ENCODE measurements around the gene SYNPR.

SYNPR gene

GRCh38 chr3:63593779-63594178 lies 315.7 kb downstream of the SYNPR start:
- H3K4me1 Mint-ChIP-seq (ENCODE audit: low read depth): no peaks in the 10 kb centered on the region
- no peak overlapping the region for H3K4me3 Mint-ChIP-seq
- H3K36me3 Mint-ChIP-seq (ENCODE audit: low read depth): no peaks in the 10 kb centered on the region
- H3K9me3 Mint-ChIP-seq: no peaks in the 10 kb centered on the region
- DNase-seq: no peak
- H3K27ac Mint-ChIP-seq: no peak overlapping the region
- H3K27me3 Mint-ChIP-seq: no peaks in the 10 kb centered on the region

GRCh38 chr3:63595221-63595620 lies 317.1 kb downstream of the SYNPR start:
- no peaks in the 10 kb centered on the region for H3K4me1 Mint-ChIP-seq (ENCODE audit: low read depth)
- H3K9me3 Mint-ChIP-seq: no peaks in the 10 kb centered on the region
- no peak overlapping the region for H3K27ac Mint-ChIP-seq
- no peak overlapping the region for H3K4me3 Mint-ChIP-seq
- no peak for DNase-seq
- no peaks in the 10 kb centered on the region for H3K27me3 Mint-ChIP-seq
- H3K36me3 Mint-ChIP-seq (ENCODE audit: low read depth): no peaks in the 10 kb centered on the region

DNA sequence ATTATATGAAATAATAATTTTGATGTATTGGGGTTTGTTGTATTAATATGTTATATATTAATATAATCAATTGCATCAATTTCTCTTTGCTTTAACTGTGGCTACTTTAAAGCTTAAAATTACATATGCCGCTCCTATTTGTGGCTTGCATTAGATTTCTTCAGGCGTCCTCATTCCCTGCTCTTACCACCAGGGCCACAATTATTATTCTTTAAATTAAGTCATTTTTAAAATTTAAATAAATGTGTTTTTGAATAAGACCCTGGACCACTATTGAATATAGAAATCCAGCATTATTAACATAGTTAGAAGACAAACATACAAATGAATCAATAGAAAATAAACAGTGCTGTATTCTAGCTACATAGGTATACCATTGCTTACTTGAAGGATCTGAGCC lies 318.9 kb downstream of the SYNPR start:
- H3K4me1 Mint-ChIP-seq (ENCODE audit: low read depth): no peaks in the 10 kb centered on the region
- H3K4me3 Mint-ChIP-seq: no peak overlapping the region
- peaks cover 5% of the 10 kb centered on the region for H3K9me3 Mint-ChIP-seq
- H3K36me3 Mint-ChIP-seq (ENCODE audit: low read depth): no peaks in the 10 kb centered on the region
- peaks cover 2% of the 10 kb centered on the region for H3K27me3 Mint-ChIP-seq
- no peak overlapping the region for H3K27ac Mint-ChIP-seq
- no peak for DNase-seq

DNA sequence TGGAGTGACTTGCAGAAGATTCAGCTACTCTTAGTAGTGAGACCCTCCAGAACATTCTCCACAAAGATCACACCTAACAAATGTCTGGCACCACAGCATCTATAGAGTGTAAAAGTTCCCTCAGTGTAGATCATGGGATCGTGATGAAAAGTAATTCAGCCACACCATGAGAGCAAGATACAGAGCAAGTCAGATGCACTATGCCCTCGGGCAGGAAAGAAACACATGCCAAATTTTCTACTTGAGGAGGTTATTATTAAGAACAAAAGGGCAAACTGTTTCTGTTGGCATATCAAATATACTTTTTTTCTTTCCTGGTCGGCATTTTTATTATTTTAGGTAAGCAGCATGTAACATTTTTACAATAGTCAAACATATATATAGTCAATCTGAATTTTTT lies 329.6 kb downstream of the SYNPR start:
- Mint-ChIP-seq H3K36me3 (ENCODE audit: low read depth) (no peaks in the 10 kb centered on the region), H3K4me1 (ENCODE audit: low read depth) (no peaks in the 10 kb centered on the region), H3K27me3 (no peaks in the 10 kb centered on the region), H3K27ac (no peak overlapping the region), H3K4me3 (no peak overlapping the region), H3K9me3 (no peaks in the 10 kb centered on the region)
- no peak for DNase-seq

DNA sequence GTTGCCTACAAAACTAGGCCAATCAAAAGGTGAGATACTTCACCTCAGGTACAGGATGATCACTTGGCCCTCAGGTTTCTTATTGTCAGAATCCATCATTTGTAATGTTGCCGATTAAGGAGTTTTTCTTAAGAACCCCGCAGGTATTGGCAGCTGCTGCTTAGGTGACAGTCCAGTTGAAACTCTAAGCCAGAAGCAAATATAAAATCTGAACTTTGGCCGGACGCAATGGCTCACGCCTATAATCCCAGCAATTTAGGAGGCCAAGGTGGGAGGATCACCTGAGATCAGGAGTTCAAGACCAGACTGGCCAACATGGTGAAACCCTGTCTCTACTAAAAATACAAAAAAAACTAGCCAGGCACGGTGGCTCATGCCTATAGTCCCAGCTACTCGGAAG lies 331.3 kb downstream of the SYNPR start:
- no peak overlapping the region for H3K4me3 Mint-ChIP-seq
- H3K36me3 Mint-ChIP-seq (ENCODE audit: low read depth): no peaks in the 10 kb centered on the region
- H3K27ac Mint-ChIP-seq: no peak overlapping the region
- no peak for DNase-seq
- no peaks in the 10 kb centered on the region for H3K4me1 Mint-ChIP-seq (ENCODE audit: low read depth)
- no peaks in the 10 kb centered on the region for H3K27me3 Mint-ChIP-seq
- no peaks in the 10 kb centered on the region for H3K9me3 Mint-ChIP-seq

DNA sequence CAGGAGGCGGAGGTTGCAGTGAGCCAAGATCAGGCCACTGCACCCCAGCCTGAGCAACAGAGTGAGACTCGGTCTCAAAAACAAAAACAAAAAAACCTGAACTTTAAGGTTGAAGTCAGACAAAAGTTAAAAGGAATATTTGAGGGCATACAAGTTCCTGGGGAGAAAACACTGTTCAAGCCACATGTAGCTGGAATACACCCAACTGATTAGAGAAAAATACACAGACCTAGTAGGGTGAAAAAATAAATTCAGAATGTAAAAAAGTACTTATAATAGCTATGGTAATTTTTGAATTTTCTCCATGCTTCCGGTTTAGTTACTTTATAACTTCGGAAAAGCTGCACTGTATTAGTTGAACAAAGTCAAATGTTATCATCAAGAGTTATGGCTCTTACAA lies 331.7 kb downstream of the SYNPR start:
- no peak for DNase-seq
- H3K27ac Mint-ChIP-seq: no peak overlapping the region
- no peak overlapping the region for H3K4me3 Mint-ChIP-seq
- no peaks in the 10 kb centered on the region for H3K27me3 Mint-ChIP-seq
- no peaks in the 10 kb centered on the region for H3K4me1 Mint-ChIP-seq (ENCODE audit: low read depth)
- no peaks in the 10 kb centered on the region for H3K36me3 Mint-ChIP-seq (ENCODE audit: low read depth)
- no peaks in the 10 kb centered on the region for H3K9me3 Mint-ChIP-seq

DNA sequence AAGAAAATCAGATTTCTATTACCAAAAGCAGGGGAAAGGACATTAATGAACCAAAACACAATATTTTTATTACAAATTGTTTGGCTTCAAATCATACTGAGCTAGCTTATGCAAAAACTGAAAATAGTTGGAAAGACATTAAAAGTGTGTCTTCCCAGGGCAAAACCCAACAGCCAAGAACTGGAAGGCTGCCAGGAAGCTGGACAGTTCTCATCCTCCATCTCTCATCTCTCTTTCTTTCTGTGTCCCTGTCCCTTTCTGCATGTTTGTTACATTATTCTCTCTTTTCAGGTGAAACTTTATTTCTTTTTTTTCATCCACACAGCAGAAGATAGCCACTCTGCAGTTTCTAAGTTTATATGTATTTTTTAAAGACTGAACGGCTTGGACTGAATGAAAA lies 333.3 kb downstream of the SYNPR start:
- no peaks in the 10 kb centered on the region for H3K27me3 Mint-ChIP-seq
- DNase-seq: no peak
- H3K36me3 Mint-ChIP-seq (ENCODE audit: low read depth): no peaks in the 10 kb centered on the region
- H3K4me1 Mint-ChIP-seq (ENCODE audit: low read depth): no peaks in the 10 kb centered on the region
- H3K4me3 Mint-ChIP-seq: no peak overlapping the region
- H3K27ac Mint-ChIP-seq: no peak overlapping the region
- H3K9me3 Mint-ChIP-seq: no peaks in the 10 kb centered on the region

DNA sequence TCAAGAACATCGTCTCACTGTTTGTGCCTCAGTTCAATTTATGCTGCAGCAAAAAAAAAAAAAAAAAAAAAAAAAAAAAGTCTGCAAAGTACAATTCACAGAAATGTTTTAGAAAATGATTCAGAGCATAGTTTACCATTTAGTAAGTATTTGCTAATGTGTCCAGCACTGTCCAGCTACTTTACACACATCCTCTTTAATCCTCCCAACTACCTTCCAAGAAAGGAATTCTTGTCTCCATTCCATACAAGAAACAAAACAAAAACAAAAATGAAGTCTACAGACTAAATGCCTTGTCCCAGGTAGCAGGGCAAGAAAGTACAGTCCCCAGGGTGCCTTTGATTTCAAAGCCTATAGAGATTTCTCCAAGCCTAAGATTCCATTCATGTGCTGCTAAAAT lies 335.5 kb downstream of the SYNPR start:
- no peak overlapping the region for H3K27ac Mint-ChIP-seq
- no peaks in the 10 kb centered on the region for H3K4me1 Mint-ChIP-seq (ENCODE audit: low read depth)
- H3K9me3 Mint-ChIP-seq: no peaks in the 10 kb centered on the region
- no peaks in the 10 kb centered on the region for H3K27me3 Mint-ChIP-seq
- no peaks in the 10 kb centered on the region for H3K36me3 Mint-ChIP-seq (ENCODE audit: low read depth)
- no peak overlapping the region for H3K4me3 Mint-ChIP-seq
- DNase-seq: no peak

DNA sequence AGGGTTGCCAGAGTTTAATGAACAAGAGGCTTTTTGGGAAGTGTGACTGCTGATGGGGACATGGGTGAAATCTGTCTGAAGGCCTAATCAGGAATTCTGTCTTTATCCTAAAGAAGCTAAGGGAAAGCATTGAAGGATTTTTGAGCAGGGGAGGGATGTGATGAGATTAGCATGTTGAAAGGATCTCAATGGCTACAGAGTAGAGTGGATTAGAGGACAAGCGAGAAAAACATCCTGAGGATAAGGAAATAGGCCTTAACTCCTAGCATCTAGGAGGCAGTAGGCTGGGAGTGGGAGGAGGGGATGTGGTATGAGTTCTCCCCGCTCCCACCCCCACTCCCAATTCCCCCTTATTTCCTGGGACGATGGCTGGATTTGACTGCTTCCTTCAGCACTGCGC lies 339.3 kb downstream of the SYNPR start:
- Mint-ChIP-seq H3K27me3 (peaks cover 2% of the 10 kb centered on the region), H3K27ac (no peak overlapping the region), H3K36me3 (ENCODE audit: low read depth) (no peaks in the 10 kb centered on the region)

DNA sequence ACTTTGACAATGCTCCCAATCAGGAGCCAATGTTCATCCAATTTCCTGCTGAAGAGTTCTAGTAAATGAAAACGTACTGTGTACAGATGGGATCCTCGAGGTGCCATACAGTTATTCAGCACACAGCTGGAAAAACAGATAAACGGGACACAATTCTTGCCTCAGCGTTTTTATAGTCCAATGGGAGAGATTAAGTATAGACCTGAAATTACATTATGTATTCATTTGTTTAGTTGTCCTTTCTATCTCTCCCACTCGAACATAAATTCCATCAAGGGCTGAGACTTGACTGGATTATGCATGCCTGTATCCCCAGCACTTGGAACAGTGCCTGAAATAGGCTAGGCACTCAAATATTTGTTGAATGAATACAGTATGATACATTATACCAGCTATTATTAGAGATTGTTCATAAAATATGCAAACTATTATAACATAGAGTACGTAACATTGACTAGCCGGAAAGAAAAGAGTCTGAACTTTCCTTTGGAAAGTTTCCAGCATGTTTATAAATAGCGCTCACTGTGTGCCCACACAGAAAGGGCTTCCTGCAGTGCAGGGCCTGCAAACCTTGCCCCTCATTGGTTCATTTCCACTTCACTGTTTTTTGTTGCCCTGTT lies 346.9 kb downstream of the SYNPR start:
- H3K4me3 Mint-ChIP-seq: no peak overlapping the region
- no peak for DNase-seq
- H3K36me3 Mint-ChIP-seq (ENCODE audit: low read depth): no peaks in the 10 kb centered on the region
- no peak overlapping the region for H3K27ac Mint-ChIP-seq
- H3K9me3 Mint-ChIP-seq: peaks cover 2% of the 10 kb centered on the region
- H3K27me3 Mint-ChIP-seq: no peaks in the 10 kb centered on the region
- H3K4me1 Mint-ChIP-seq (ENCODE audit: low read depth): no peaks in the 10 kb centered on the region

More for the DNA sequence above, 339.3 kb downstream of the SYNPR start:
- Mint-ChIP-seq H3K4me3 (no peak overlapping the region), H3K9me3 (peaks cover 4% of the 10 kb centered on the region), H3K4me1 (ENCODE audit: low read depth) (no peaks in the 10 kb centered on the region)
- no peak for DNase-seq

DNA sequence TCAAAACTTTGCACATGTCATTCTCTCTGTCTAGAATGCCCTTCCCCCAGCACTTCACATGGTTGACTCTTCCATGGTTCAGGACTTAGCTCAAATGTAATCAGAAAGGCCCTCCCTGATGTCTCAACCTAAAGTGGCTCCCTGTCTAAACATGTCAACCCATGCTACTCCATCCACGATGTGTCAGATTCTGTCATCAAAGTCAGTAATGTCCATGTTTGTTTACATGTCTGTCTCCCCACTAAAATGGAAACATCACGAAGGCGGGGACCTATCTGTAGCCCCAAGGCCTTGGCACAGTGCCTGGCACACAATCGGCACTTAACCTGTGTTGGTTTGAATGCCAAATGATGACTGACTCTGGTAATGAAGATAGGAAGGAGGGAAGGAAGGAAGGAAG lies 353.6 kb downstream of the SYNPR start:
- Mint-ChIP-seq H3K36me3 (ENCODE audit: low read depth) (no peaks in the 10 kb centered on the region), H3K27ac (no peak overlapping the region), H3K27me3 (no peaks in the 10 kb centered on the region), H3K9me3 (no peaks in the 10 kb centered on the region), H3K4me1 (ENCODE audit: low read depth) (no peaks in the 10 kb centered on the region), H3K4me3 (no peak overlapping the region)
- DNase-seq: no peak

GRCh38 chr3:63635186-63635585 lies 357.1 kb downstream of the SYNPR start:
- H3K36me3 Mint-ChIP-seq (ENCODE audit: low read depth): no peaks in the 10 kb centered on the region
- no peaks in the 10 kb centered on the region for H3K27me3 Mint-ChIP-seq
- H3K4me1 Mint-ChIP-seq (ENCODE audit: low read depth): no peaks in the 10 kb centered on the region
- no peaks in the 10 kb centered on the region for H3K9me3 Mint-ChIP-seq
- DNase-seq: no peak
- H3K4me3 Mint-ChIP-seq: no peak overlapping the region
- no peak overlapping the region for H3K27ac Mint-ChIP-seq

GRCh38 chr3:63639806-63640205 lies 361.7 kb downstream of the SYNPR start:
- no peak for DNase-seq
- no peaks in the 10 kb centered on the region for H3K9me3 Mint-ChIP-seq
- H3K27me3 Mint-ChIP-seq: peaks cover 6% of the 10 kb centered on the region
- H3K27ac Mint-ChIP-seq: no peak overlapping the region
- H3K36me3 Mint-ChIP-seq (ENCODE audit: low read depth): no peaks in the 10 kb centered on the region
- no peaks in the 10 kb centered on the region for H3K4me1 Mint-ChIP-seq (ENCODE audit: low read depth)
- no peak overlapping the region for H3K4me3 Mint-ChIP-seq

- no peaks in the 10 kb centered on the region for H3K36me3 Mint-ChIP-seq (ENCODE audit: low read depth)
- no peak overlapping the region for H3K4me3 Mint-ChIP-seq
- no peaks in the 10 kb centered on the region for H3K9me3 Mint-ChIP-seq
- peaks cover 6% of the 10 kb centered on the region for H3K27me3 Mint-ChIP-seq
- H3K4me1 Mint-ChIP-seq (ENCODE audit: low read depth): no peaks in the 10 kb centered on the region
- DNase-seq: no peak
- H3K27ac Mint-ChIP-seq: no peak overlapping the region
Observed at GRCh38 chr3:63642488-63642887, 364.4 kb downstream of the SYNPR start.

DNA sequence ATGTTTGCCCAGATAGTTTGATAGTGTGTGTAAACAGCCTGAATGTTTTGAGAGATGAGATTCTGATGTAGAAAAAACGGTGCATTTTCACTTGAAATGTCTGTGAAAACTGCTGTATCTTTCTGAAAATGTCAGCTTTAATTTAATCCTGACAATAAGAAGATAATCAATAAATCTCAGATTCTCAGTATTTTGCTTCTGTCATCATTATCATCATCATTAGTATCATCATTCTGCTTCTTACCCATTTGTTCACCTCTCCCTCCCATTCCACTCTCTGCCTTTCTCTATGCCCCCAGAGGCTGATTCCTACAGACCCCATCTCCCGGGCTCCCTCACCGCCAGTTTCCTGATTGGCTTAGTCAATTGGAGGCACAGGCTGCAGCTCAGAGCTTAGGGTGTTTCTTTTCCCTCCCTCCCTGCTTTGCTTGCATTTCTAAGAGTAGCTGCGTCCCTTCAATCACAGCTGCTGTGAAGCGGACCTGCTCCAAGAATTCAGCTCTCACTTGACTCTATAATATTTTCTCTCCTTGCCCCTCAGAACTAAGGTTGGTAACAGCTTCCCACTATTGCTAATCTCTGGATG lies 366.2 kb downstream of the SYNPR start:
- Mint-ChIP-seq H3K36me3 (ENCODE audit: low read depth) (no peaks in the 10 kb centered on the region), H3K4me1 (ENCODE audit: low read depth) (no peaks in the 10 kb centered on the region), H3K4me3 (no peak overlapping the region), H3K9me3 (no peaks in the 10 kb centered on the region), H3K27me3 (peaks cover 6% of the 10 kb centered on the region), H3K27ac (no peak overlapping the region)
- no peak for DNase-seq

Measured in activated T-cell treated with anti-CD3 and anti-CD28 coated beads, Interleukin-2, amount 50 U/mL, for 24 hours (primary cell).